Endothelial cell of umbilical vein (primary cell): ENCODE measurements around the gene CCN2. TPM values are rescaled to one million over a fixed set of nuclear protein-coding genes. Genes with fewer than 3 reads are reported as not detected.
A peak's percentile ranks its signal among the peaks of the same experiment; 100 is the strongest.
"Not testable (repeated sequence)": the region's sequence is repeated elsewhere in the genome, so short reads cannot be mapped to it uniquely, and the experiment has no call there.

ENCODE experiments used
- BruUV-seq: library from RNA; stranded (reverse); fragments of 400-500 nt; replicated peaks from 2 replicates; lab custom pipeline; 2021; lab: Mats Ljungman, UMichigan
- CTCF ChIA-PET: fragments of 300-600, 350-600 bp; sonication (Branson Sonifier 250); formaldehyde crosslinking; loops from one replicate; lab custom pipeline; 2021; ENCODE audit warnings: antibody characterized with exemption, inconsistent platforms; lab: Charles Lee
- POLR2A ChIA-PET: fragments of 300-600, 350-600 bp; sonication (Branson Sonifier 250); formaldehyde crosslinking; loops from one replicate; lab custom pipeline; 2021; ENCODE audit warnings: antibody characterized with exemption, inconsistent platforms; lab: Charles Lee
- DNase-seq: peaks from one replicate; pipeline ENCODE4 v3.0.0-alpha.2; 2011; ENCODE audit warnings: low read depth, low spot score
- FAIRE-seq: peaks from 2 replicates; lab custom pipeline; 2011; peaks lifted over from hg19 to GRCh38; lab: Jason Lieb, UNC
- H2AFZ ChIP-seq: 2 replicates; pipeline ENCODE4 v1.6.0; 2012; ENCODE audit warnings: low read depth, low read length, control low read depth, inconsistent platforms
- H3K27ac ChIP-seq: 2 replicates; pipeline ENCODE4 v1.5.1; 2011; ENCODE audit warnings: low read depth, mild to moderate bottlenecking, control low read depth, low read length, moderate library complexity; ENCODE audit not compliant: insufficient read depth
- H3K27me3 ChIP-seq, 2 experiments: 2 replicates each; pipeline versions ENCODE4 v1.6.0 to v1.6.1; 2011; ENCODE audit warnings: low read length in 2 of 2, mixed read lengths in 1 of 2; ENCODE audit not compliant: control insufficient read depth in 2 of 2, insufficient read depth in 2 of 2
- H3K36me3 ChIP-seq, 2 experiments: 2 replicates in 1 of 2; 3 replicates in 1 of 2; pipeline ENCODE4 v1.5.1; 2011; ENCODE audit warnings: low read length in 2 of 2, mild to moderate bottlenecking in 1 of 2, moderate library complexity in 1 of 2; ENCODE audit not compliant: control insufficient read depth in 2 of 2, insufficient read depth in 2 of 2; ENCODE audit errors: extremely low read depth in 1 of 2
- H3K4me1 ChIP-seq: 3 replicates; pipeline ENCODE4 v1.5.1; 2011; ENCODE audit warnings: mild to moderate bottlenecking, low read length; ENCODE audit not compliant: control insufficient read depth, insufficient read depth; ENCODE audit errors: extremely low read depth
- H3K4me2 ChIP-seq: 2 replicates; pipeline ENCODE4 v1.6.1; 2011; ENCODE audit warnings: low read length, control low read depth, mixed read lengths; ENCODE audit not compliant: insufficient read depth
- H3K4me3 ChIP-seq, 3 experiments: fragments of 200-600 bp in 1 of 3; sonication (generic), shearing (Covaris generic) in 1 of 3; replicated peaks in 1 of 3; 2 replicates each; pipeline ENCODE4 v1.5.1; 2011 to 2016; ENCODE audit warnings: control low read depth in 3 of 3, low read length in 3 of 3, mild to moderate bottlenecking in 2 of 3, inconsistent platforms in 1 of 3, low read depth in 1 of 3, moderate library complexity in 1 of 3; ENCODE audit not compliant: insufficient read depth in 1 of 3
- H3K79me2 ChIP-seq: 2 replicates; pipeline ENCODE4 v1.6.0; 2012; ENCODE audit warnings: low read length, inconsistent platforms; ENCODE audit not compliant: control insufficient read depth, insufficient read depth
- H3K9ac ChIP-seq: replicated peaks from 2 replicates; pipeline ENCODE3; 2011; ENCODE audit warnings: low read length, control low read depth; ENCODE audit not compliant: insufficient read depth; ENCODE audit errors: extremely low read depth
- H3K9me1 ChIP-seq: replicated peaks from 3 replicates; pipeline ENCODE4 v1.6.0; 2011; ENCODE audit warnings: mild to moderate bottlenecking, low read length; ENCODE audit not compliant: control insufficient read depth, insufficient read depth; ENCODE audit errors: extremely low read depth
- H3K9me3 ChIP-seq: replicated peaks from 2 replicates; pipeline ENCODE4 v1.5.1; 2012; ENCODE audit warnings: low read length, inconsistent platforms; ENCODE audit not compliant: control insufficient read depth, insufficient read depth
- H4K20me1 ChIP-seq: replicated peaks from 2 replicates; pipeline ENCODE3; 2011; ENCODE audit warnings: mild to moderate bottlenecking, low read length; ENCODE audit not compliant: control insufficient read depth, insufficient read depth; ENCODE audit errors: extremely low read depth
- CTCF ChIP-seq, 2 donors: IDR thresholded peaks; 1 replicate in 1 of 2; 2 replicates in 1 of 2; pipeline ENCODE4 v1.5.1; 2011; ENCODE audit warnings: low read length in 2 of 2, mild to moderate bottlenecking in 2 of 2, moderate library complexity in 2 of 2, control low read depth in 1 of 2, inconsistent platforms in 1 of 2, low read depth in 1 of 2; ENCODE audit not compliant: insufficient read depth in 1 of 2; ENCODE audit errors: extremely low read depth in 1 of 2
- FOS ChIP-seq: IDR thresholded peaks from 2 replicates; pipeline ENCODE4 v1.6.1; 2011; ENCODE audit warnings: mild to moderate bottlenecking, low read length, moderate library complexity, borderline replicate concordance; ENCODE audit not compliant: insufficient read depth
- POLR2AphosphoS5 ChIP-seq: IDR thresholded peaks from 2 replicates; pipeline ENCODE4 v1.6.1; 2012; ENCODE audit warnings: low read depth, mild to moderate bottlenecking, control low read depth, low read length, moderate library complexity; ENCODE audit not compliant: insufficient read depth
- dilution Hi-C: fragments of 300-500 bp; cut with MboI; formaldehyde crosslinking; loops from one replicate; pipeline ENCODE4 v1.15.0; 2019; ENCODE audit warnings: low sequenced_read_pairs; ENCODE audit not compliant: extremely low pct_ligation_motif_present
- intact Hi-C: fragments of 100-400 bp; cut with micrococcal nuclease; formaldehyde crosslinking; loops from one replicate; pipeline ENCODE4 v1.10.0; 2022
- polyA plus RNA-seq, 4 experiments: library from polyadenylated mRNA; depleted of rRNA in 3 of 4; stranded (reverse) in 3 of 4; unstranded in 1 of 4; fragments of >200 nt; gene quantifications; 2 replicates each; pipeline versions ENCODE4 v1.2.1 to v1.2.3, GENCODE V29; 2011 to 2012; ENCODE audit warnings: missing spikeins in 1 of 4
- total RNA-seq: library from RNA; stranded (reverse); gene quantifications from 2 replicates; pipeline ENCODE4 v1.2.3, GENCODE V29; 2021

Gene CCN2
- total and polyA plus RNA-seq, 2 donors (not counting 3 experiments of a cell fraction or from before 2014, with no cell fraction given) = 1,926 to 2,488 TPM

DNA sequence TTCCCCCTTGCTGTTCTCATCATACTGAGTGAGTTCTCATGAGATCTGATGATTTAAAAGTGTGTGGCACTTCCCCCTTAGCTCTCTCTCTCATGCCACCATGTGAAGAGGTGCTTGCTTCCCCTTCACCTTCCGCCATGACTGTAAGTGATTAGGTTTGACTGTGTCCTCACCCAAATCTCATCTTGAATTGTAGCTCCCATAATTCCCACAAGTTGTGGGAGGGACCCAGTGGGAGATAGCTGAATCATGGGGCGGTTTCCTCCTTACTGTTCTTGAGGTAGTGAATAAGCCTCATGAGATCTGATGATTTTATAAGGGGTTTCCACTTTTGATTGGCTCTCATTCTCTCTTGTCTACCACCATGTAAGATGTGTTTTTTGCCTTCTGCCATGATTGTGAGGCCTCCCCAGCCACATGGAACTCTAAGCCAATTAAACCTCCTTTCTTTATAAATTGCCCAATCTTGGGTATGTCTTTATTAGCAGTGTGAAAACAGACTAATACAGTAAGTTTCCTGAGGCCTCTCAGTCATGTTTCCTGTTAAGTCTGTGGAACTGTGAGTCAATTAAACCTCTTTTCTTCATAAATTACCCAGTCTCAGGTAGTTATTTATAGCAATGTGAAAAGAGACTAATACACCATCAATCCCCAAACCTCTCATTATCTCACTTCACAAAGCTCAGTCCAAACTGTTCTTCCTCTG lies 34.9 kb downstream of the CCN2 start:
- DNase-seq = peak; percentile 17
- H3K4me3 ChIP-seq, dilution Hi-C loops, H3K27me3 ChIP-seq, H3K79me2 ChIP-seq, H3K9me3 ChIP-seq, H3K4me2 ChIP-seq, intact Hi-C loops, H2AFZ ChIP-seq, POLR2A ChIA-PET, H4K20me1 ChIP-seq, H3K4me1 ChIP-seq, BruUV-seq, H3K9me1 ChIP-seq, H3K27ac ChIP-seq, H3K9ac ChIP-seq, H3K36me3 ChIP-seq: not testable (repeated sequence)
- CTCF ChIA-PET = interaction anchor here (1.0 to 5.7 kb wide), 12 partner anchors 8 to 568 kb away, joined by 3 to 66 read pairs (median 14); no protein-coding TSS in a partner anchor
- FAIRE-seq = peak; percentile 74
- TF ChIP-seq FOS = peak; percentile 12

DNA sequence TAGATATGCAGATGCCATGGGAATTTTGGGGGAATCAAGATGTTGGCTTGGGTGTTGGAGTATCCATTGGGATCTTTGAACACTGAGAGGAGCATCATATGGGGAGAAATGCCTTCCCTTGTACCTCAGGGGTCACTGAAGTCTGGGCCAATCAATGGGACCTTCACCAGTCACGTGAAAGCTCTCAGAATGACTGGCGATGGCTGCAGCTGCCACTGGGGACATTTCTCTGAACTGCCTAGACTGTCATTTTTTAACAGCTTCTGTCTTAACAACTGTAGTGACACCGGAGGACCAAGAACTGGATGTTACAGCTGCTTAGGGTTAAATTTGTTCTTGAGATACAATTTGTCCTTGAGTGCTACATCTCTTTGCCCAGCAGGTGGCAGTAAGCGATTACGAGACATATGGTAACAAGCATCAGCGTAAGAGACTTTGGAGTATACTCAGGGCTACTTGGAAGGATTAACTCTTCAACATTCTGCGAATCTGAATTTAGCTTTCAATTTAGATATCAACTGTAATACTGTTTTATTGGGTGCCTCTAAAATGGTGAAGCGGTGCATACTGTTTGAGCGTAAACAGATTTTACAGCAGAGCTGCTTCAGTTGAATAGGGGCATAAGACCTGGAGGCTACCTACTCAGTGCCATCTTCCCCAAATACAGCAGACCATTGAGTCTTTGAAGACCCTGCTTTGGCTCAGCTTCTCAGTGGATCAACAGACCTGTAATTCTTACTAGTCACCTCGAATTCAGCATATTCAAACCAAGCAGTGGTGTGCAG lies 36.0 kb downstream of the CCN2 start:
- Histone ChIP-seq H3K36me3 (no peaks in the 10 kb centered on the region), H4K20me1 (no peaks in the 10 kb centered on the region), H3K79me2 (no peaks in the 10 kb centered on the region), H3K9me3 (no peaks in the 10 kb centered on the region), H2AFZ (peak overlapping the region; percentile 24), H3K9me1 (no peaks in the 10 kb centered on the region), H3K4me1 (peaks cover 2% of the 10 kb centered on the region), H3K27ac (no peak overlapping the region), H3K27me3 (peaks cover 0 to 3% of the 10 kb centered on the region in 2 experiments), H3K9ac (no peak overlapping the region), H3K4me3 (no peak overlapping the region), H3K4me2 (no peak overlapping the region)
- ChIA-PET POLR2A (no interaction called here), CTCF (interaction anchor here (0.5 to 5.7 kb wide), 30 partner anchors 10 to 614 kb away, joined by 3 to 66 read pairs (median 4); no protein-coding TSS in a partner anchor)
- dilution Hi-C loops (no loop called here), intact Hi-C loops (loop anchor here (1.0 to 2.0 kb wide), 3 partner anchors 364 to 570 kb away; no protein-coding TSS in a partner anchor)
- TF ChIP-seq POLR2AphosphoS5 = no peak
- peak; percentile 73 to 76 for TF ChIP-seq CTCF (IDR thresholded peaks at IDR 0.05; ENCODE audit: extremely low read depth in 1 of 2, insufficient read depth in 1 of 2, low read depth in 1 of 2, low read length in 2 of 2)
- DNase-seq = peak; percentile 79
- no TSS peak for BruUV-seq
- peak; percentile 93 for FAIRE-seq
